AG09309 (cell line): ENCODE results near the gene TNFAIP8L2.

Experiments
- DNase-seq: peaks from one replicate; pipeline ENCODE4 v3.0.0-alpha.2; 2010; ENCODE audit warnings: low read depth
- H3K4me3 ChIP-seq: 2 replicates; pipeline ENCODE4 v1.5.1; 2011; ENCODE audit warnings: mild to moderate bottlenecking, low read depth, low read length, moderate library complexity; ENCODE audit not compliant: control insufficient read depth
- TF ChIP-seq, protein P1 (sequence below): IDR thresholded peaks from 2 replicates; pipeline ENCODE4 v1.5.1; 2011; ENCODE audit warnings: mild to moderate bottlenecking, low read depth, low read length, inconsistent platforms; ENCODE audit not compliant: insufficient read depth, control insufficient read depth; ENCODE audit errors: missing control alignments

The TNFAIP8L2 gene

GRCh38 chr1:151159373-151159772, 2.9 kb downstream of the TNFAIP8L2 start:
- DNase-seq: no peak

GRCh38 chr1:151164732-151165280, 8.4 kb downstream of the TNFAIP8L2 start:
- TF ChIP-seq, protein P1, sequence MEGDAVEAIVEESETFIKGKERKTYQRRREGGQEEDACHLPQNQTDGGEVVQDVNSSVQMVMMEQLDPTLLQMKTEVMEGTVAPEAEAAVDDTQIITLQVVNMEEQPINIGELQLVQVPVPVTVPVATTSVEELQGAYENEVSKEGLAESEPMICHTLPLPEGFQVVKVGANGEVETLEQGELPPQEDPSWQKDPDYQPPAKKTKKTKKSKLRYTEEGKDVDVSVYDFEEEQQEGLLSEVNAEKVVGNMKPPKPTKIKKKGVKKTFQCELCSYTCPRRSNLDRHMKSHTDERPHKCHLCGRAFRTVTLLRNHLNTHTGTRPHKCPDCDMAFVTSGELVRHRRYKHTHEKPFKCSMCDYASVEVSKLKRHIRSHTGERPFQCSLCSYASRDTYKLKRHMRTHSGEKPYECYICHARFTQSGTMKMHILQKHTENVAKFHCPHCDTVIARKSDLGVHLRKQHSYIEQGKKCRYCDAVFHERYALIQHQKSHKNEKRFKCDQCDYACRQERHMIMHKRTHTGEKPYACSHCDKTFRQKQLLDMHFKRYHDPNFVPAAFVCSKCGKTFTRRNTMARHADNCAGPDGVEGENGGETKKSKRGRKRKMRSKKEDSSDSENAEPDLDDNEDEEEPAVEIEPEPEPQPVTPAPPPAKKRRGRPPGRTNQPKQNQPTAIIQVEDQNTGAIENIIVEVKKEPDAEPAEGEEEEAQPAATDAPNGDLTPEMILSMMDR: no peak
- H3K4me3 ChIP-seq: peak overlapping the region; percentile 76
- no peak for DNase-seq

More at GRCh38 chr1:151159373-151159772, 2.9 kb downstream of the TNFAIP8L2 start:
- no peak overlapping the region for H3K4me3 ChIP-seq
- TF ChIP-seq, protein P1: no peak

- H3K4me3 ChIP-seq: peak overlapping the region; percentile 76
- TF ChIP-seq, protein P1: no peak
- no peak for DNase-seq
Observed at GRCh38 chr1:151165281-151165737, 8.9 kb downstream of the TNFAIP8L2 start.

- peak within 1 kb of the TSS; percentile 76 for H3K4me3 ChIP-seq
- TF ChIP-seq, protein P1: peak; percentile 3
- DNase-seq: peak; percentile 95
Observed at GRCh38 chr1:151165738-151166504, 9.5 kb downstream of the TNFAIP8L2 start, which contains the start of the genes LYSMD1 and SCNM1. LYSMD1 (minus strand) TSS chr1:151165902; CDS start chr1:151165258, 644 bp downstream. SCNM1 (plus strand) TSS chr1:151166144; CDS start chr1:151166153, 9 bp downstream.

DNA sequence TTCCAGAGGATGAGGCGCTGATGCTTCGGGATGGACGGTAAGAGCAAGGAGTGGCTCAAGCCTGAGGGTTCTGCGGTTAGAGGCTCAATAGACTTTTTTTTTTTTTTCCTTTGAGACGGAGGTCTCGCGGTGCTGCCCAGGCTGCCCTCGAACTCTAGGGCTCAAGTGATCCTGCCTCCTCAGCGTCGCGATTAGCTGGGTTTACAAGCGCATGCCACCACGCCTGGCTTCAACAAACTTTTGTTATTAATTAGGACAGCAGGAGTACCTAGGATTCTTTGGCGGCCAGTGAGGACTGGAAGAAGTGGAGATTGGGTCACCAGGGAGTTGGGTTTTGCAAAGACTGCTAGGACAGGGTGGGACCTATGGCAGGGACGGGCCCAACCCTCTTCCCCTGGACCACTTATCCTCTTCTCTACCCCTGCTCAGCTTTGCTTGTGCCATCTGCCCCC, 10.1 kb downstream of the TNFAIP8L2 start:
- TF ChIP-seq, protein P1: no peak
- no peak for DNase-seq
- peak overlapping the region; percentile 76 for H3K4me3 ChIP-seq

DNA sequence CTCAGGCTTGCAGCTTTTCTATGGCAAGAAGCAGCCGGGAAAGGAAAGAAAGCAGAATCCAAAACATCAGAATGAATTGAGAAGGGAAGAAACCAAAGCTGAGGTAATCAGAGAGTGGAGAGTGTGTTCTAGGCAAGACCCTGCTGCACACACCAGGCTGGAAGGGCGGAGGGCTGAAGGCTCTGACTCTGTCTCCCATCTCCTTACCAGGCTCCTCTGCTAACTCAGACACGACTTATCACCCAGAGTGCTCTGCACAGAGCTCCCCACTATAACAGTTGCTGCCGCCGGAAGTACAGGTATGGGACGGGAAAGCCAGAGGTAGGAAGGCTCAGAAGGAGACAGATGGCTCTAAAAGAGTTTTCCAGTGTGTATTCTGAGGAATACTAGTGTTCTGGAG, 10.7 kb downstream of the TNFAIP8L2 start:
- TF ChIP-seq, protein P1: no peak
- DNase-seq: no peak
- peak overlapping the region; percentile 76 for H3K4me3 ChIP-seq
